Activated CD4-positive, alpha-beta memory T cell treated with anti-CD3 and anti-CD28 coated beads, Interleukin-2, amount 10 ng/mL, durations not matched to agents 7 days and 5 days (primary cell): Measurements from ENCODE around the gene ITGAV. TPM values are rescaled to one million over a fixed set of nuclear protein-coding genes. Genes with fewer than 3 reads are reported as not detected.

Experiments
- CTCF ChIA-PET: fragments of 350-600 bp; sonication (Branson Sonifier 250); formaldehyde crosslinking; loops from one replicate; lab custom pipeline; 2021; ENCODE audit warnings: antibody characterized with exemption, inconsistent platforms; lab: Charles Lee
- POLR2A ChIA-PET: fragments of 350-600 bp; sonication (Branson Sonifier 250); formaldehyde crosslinking; loops from one replicate; lab custom pipeline; 2021; ENCODE audit warnings: antibody characterized with exemption; lab: Charles Lee
- DNase-seq: peaks from one replicate; pipeline ENCODE4 v3.0.0-alpha.2; 2020
- H3K27ac Mint-ChIP-seq: one replicate; pipeline ENCODE4 v1.8.0; 2021; ENCODE audit warnings: mild to moderate bottlenecking, mixed read lengths
- H3K27me3 Mint-ChIP-seq: one replicate; pipeline ENCODE4 v1.8.0; 2021; ENCODE audit warnings: mixed read lengths
- H3K36me3 Mint-ChIP-seq: one replicate; pipeline ENCODE4 v1.8.0; 2021; ENCODE audit warnings: low read depth, mixed read lengths
- H3K4me1 Mint-ChIP-seq: one replicate; pipeline ENCODE4 v1.8.0; 2021; ENCODE audit warnings: mixed read lengths
- H3K4me3 Mint-ChIP-seq: one replicate; pipeline ENCODE4 v1.8.0; 2021; ENCODE audit warnings: mild to moderate bottlenecking, mixed read lengths
- H3K9me3 Mint-ChIP-seq: one replicate; pipeline ENCODE4 v1.8.0; 2021; ENCODE audit warnings: mixed read lengths
- total RNA-seq, 2 experiments: library from RNA; stranded (reverse); gene quantifications; one replicate each; pipeline ENCODE4 v1.2.3, GENCODE V29; 2021

ITGAV gene
- total RNA-seq, 2 experiments from 2014 or later = 9.8 to 10.2 TPM

- no peaks in the 10 kb centered on the region for H3K4me1 Mint-ChIP-seq
- H3K27ac Mint-ChIP-seq = no peak overlapping the region
- DNase-seq = no peak
- POLR2A ChIA-PET = no interaction called here
- H3K9me3 Mint-ChIP-seq = no peaks in the 10 kb centered on the region
- CTCF ChIA-PET = no interaction called here
- peaks cover 16% of the 10 kb centered on the region for H3K36me3 Mint-ChIP-seq
- H3K27me3 Mint-ChIP-seq = no peaks in the 10 kb centered on the region
- H3K4me3 Mint-ChIP-seq = no peak overlapping the region
Observed at GRCh38 chr2:186659383-186659782, 69.5 kb downstream of the ITGAV start.

DNA sequence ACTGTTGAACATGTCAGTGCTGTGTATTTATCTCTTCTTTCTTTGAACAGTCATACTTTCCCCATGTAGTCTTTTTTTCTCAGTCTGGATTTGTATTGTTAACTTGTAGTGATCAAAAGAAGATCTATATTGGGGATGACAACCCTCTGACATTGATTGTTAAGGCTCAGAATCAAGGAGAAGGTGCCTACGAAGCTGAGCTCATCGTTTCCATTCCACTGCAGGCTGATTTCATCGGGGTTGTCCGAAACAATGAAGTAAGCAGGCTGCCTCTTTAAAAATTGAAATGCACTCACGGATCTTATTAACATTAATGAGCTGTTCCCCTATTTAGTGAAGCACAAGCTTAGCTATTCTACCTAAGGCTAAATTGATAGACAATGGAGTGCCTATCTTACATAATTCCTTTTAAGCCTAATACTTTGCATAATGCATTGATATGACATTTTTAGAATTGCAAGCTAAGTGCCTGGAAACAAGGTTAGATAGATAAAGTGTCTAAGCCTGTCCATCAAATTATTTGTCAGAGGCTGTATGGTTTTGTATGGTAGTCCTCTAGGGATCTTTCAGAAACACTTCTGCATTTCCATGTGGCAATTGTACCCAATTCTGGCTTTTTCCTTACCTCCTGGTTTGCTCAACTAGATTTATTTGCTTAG, 74.7 kb downstream of the ITGAV start:
- no peak overlapping the region for H3K4me3 Mint-ChIP-seq
- ChIA-PET CTCF (no interaction called here), POLR2A (no interaction called here)
- DNase-seq = no peak
- no peak overlapping the region for H3K27ac Mint-ChIP-seq
- no peaks in the 10 kb centered on the region for H3K9me3 Mint-ChIP-seq
- no peaks in the 10 kb centered on the region for H3K4me1 Mint-ChIP-seq
- peaks cover 28% of the 10 kb centered on the region for H3K36me3 Mint-ChIP-seq
- H3K27me3 Mint-ChIP-seq = no peaks in the 10 kb centered on the region

- POLR2A ChIA-PET = no interaction called here
- DNase-seq = no peak
- H3K9me3 Mint-ChIP-seq = peaks cover 2% of the 10 kb centered on the region
- no peaks in the 10 kb centered on the region for H3K27me3 Mint-ChIP-seq
- H3K4me1 Mint-ChIP-seq = no peaks in the 10 kb centered on the region
- no peak overlapping the region for H3K27ac Mint-ChIP-seq
- no peak overlapping the region for H3K4me3 Mint-ChIP-seq
- H3K36me3 Mint-ChIP-seq = peaks cover 68% of the 10 kb centered on the region
- CTCF ChIA-PET = no interaction called here
Observed at GRCh38 chr2:186669146-186669545, 79.3 kb downstream of the ITGAV start.

DNA sequence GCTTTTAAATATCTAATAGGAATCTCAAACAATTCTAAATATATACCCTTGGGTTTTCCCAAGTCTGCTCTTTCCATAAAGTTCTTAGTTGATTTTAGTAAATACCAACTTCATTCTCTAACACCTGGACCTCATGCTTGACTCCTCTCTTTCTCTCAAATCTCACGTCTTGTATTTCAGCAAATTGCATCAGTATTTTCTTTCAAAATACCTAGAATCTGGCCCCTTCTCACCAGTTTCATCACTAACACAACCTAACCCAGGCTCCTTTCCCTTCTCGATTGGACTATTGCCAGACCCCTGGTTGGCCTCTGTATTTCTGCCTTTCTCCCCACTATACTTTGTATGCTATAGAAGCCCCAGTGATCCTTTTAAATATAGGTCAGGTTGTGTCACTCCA, 81.0 kb downstream of the ITGAV start:
- H3K4me1 Mint-ChIP-seq = no peaks in the 10 kb centered on the region
- POLR2A ChIA-PET = no interaction called here
- peaks cover 2% of the 10 kb centered on the region for H3K9me3 Mint-ChIP-seq
- peaks cover 68% of the 10 kb centered on the region for H3K36me3 Mint-ChIP-seq
- H3K4me3 Mint-ChIP-seq = no peak overlapping the region
- DNase-seq = no peak
- CTCF ChIA-PET = no interaction called here
- H3K27me3 Mint-ChIP-seq = no peaks in the 10 kb centered on the region
- H3K27ac Mint-ChIP-seq = no peak overlapping the region

- POLR2A ChIA-PET = no interaction called here
- H3K9me3 Mint-ChIP-seq = peaks cover 2% of the 10 kb centered on the region
- no peak overlapping the region for H3K4me3 Mint-ChIP-seq
- no peaks in the 10 kb centered on the region for H3K27me3 Mint-ChIP-seq
- H3K36me3 Mint-ChIP-seq = peaks cover 57% of the 10 kb centered on the region
- DNase-seq = no peak
- H3K27ac Mint-ChIP-seq = no peak overlapping the region
- H3K4me1 Mint-ChIP-seq = no peaks in the 10 kb centered on the region
- CTCF ChIA-PET = no interaction called here
Observed at GRCh38 chr2:186675380-186675779, 85.5 kb downstream of the ITGAV start.

DNA sequence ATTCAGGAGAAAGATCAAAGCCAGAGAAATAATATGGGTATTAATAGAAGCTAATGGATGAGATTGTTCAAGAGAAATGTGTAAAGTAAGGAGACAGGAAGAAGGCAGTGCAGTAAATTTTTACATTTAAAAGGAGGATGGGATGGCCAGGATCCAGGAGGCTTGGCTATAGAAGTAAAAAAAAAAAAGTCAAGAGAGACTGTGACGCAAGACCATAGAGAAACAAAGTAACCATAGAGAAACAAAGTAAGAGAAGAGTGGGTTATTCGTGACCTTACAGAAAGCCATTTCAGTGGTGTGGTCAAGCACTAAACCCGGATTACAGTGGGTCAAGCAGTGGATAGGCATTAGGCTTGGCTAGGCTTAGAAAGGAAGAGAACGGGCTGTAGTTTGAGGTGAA, 93.5 kb downstream of the ITGAV start:
- H3K9me3 Mint-ChIP-seq = peaks cover 2% of the 10 kb centered on the region
- no peaks in the 10 kb centered on the region for H3K27me3 Mint-ChIP-seq
- peaks cover 4% of the 10 kb centered on the region for H3K36me3 Mint-ChIP-seq
- ChIA-PET CTCF (no interaction called here), POLR2A (no interaction called here)
- no peak for DNase-seq
- H3K27ac Mint-ChIP-seq = no peak overlapping the region
- no peaks in the 10 kb centered on the region for H3K4me1 Mint-ChIP-seq
- no peak overlapping the region for H3K4me3 Mint-ChIP-seq

DNA sequence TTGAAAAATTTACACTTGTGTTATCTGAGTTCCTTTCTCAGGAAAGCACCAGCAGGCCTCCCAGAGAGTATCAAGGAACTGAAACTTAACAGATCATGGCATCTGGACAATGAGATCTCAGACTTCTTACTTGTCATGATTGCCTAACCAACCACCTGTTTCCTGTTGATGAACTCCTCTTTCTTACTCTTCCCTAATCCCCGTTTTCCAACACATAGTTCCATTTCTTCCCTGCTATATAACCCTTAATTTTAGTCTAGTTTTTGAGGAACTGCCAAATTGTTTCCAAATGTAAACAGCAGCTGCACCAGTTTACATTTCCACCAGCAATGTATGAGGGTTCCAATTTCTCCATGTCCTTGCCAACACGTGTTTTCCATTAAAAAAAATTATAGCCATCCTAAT, 98.0 kb downstream of the ITGAV start:
- Mint-ChIP-seq H3K4me1 (no peaks in the 10 kb centered on the region), H3K9me3 (peaks cover 2% of the 10 kb centered on the region), H3K27me3 (peaks cover 10% of the 10 kb centered on the region), H3K4me3 (no peak overlapping the region), H3K36me3 (no peaks in the 10 kb centered on the region), H3K27ac (no peak overlapping the region)
- no peak for DNase-seq
- ChIA-PET POLR2A (no interaction called here), CTCF (no interaction called here)

DNA sequence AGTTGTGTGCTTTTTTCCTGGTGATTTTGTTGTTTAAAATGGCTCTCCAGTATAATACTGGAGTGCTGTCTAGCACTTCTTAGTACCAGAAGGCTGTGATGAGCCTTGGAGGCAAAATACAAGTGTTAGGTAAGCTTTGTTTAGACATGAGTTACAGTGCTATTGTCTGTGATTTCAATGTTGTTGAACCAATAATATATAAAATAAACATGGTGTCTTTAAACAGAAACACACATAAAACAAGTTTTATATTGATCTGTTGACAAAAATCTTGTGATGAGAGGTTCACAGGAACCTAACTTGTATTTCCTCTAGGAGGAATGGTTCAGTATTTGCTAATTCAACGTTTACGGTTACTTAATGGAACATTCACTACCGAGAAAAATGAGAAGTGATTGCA, 99.0 kb downstream of the ITGAV start:
- Mint-ChIP-seq H3K27me3 (peaks cover 15% of the 10 kb centered on the region), H3K27ac (no peak overlapping the region), H3K4me1 (no peaks in the 10 kb centered on the region), H3K36me3 (no peaks in the 10 kb centered on the region), H3K4me3 (no peak overlapping the region), H3K9me3 (peaks cover 2% of the 10 kb centered on the region)
- no peak for DNase-seq
- ChIA-PET CTCF (interaction anchor here (0.6 kb wide), 1 partner anchor 25 kb away, joined by 4 read pairs; no protein-coding TSS in a partner anchor), POLR2A (no interaction called here)

DNA sequence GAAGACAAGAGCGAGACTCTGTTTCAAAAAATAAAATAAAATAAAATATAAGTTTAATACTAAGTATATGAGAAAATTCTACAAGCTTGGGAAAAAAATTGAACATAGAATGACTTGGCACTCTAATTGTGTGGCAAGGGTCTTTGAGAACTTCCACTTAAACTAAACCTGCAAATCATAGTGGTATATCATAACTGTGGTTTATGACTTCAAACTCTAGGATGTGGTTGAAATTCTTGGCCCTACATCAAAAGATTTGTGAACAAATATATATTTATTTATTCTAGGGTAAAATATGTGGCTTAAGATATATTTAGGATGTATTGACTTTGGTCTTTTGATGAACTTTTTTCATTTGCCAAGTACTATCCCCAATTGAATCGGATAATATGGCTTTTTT, 100.9 kb downstream of the ITGAV start:
- DNase-seq = no peak
- ChIA-PET POLR2A (no interaction called here), CTCF (no interaction called here)
- H3K4me1 Mint-ChIP-seq = peaks cover 14% of the 10 kb centered on the region
- H3K4me3 Mint-ChIP-seq = no peak overlapping the region
- peaks cover 30% of the 10 kb centered on the region for H3K27me3 Mint-ChIP-seq
- no peak overlapping the region for H3K27ac Mint-ChIP-seq
- peaks cover 2% of the 10 kb centered on the region for H3K9me3 Mint-ChIP-seq
- H3K36me3 Mint-ChIP-seq = no peaks in the 10 kb centered on the region

DNA sequence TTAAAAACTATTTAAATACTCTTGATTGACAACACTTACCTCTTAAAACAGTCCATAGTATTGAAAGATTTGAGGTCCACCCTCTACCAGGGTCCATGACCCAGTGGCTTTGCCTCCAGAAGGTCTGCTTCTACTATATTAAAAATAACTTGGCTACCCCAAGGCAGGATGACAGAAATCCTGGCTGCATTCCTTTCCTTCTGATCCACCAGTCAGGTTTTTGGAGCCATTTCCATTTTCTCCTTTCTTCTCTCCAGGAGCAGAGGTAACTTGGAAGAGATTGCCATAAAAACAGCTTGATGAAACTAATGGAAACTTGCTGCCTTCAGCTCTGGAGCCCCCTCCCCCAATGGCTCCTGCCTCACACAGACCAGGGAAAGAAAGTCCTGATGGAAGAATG, 101.4 kb downstream of the ITGAV start:
- Mint-ChIP-seq H3K4me1 (peaks cover 14% of the 10 kb centered on the region), H3K27ac (no peak overlapping the region), H3K4me3 (no peak overlapping the region), H3K9me3 (peaks cover 2% of the 10 kb centered on the region), H3K36me3 (no peaks in the 10 kb centered on the region), H3K27me3 (peaks cover 31% of the 10 kb centered on the region)
- ChIA-PET POLR2A (no interaction called here), CTCF (no interaction called here)
- no peak for DNase-seq

DNA sequence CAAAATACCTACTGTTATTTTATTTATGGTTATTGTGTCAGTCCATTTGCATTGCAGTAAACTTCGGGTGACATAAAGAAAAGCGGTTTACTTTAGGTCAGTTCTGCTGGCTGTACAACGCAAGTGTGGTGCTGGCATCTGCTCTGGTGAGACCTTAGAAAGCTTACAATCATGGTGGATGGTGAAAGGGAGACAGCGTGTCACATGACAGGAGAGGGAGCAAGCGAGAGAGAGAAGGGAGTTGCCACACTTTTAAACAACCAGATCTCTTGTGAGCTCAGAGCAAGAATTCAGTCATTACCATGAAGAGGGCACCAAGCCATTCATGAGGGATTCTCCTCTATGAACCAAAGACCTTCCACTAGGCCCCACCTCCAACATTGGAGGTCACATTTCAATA, 102.0 kb downstream of the ITGAV start:
- H3K9me3 Mint-ChIP-seq = peaks cover 2% of the 10 kb centered on the region
- ChIA-PET CTCF (no interaction called here), POLR2A (no interaction called here)
- no peak for DNase-seq
- H3K36me3 Mint-ChIP-seq = no peaks in the 10 kb centered on the region
- H3K27ac Mint-ChIP-seq = no peak overlapping the region
- H3K4me1 Mint-ChIP-seq = peaks cover 14% of the 10 kb centered on the region
- no peak overlapping the region for H3K4me3 Mint-ChIP-seq
- H3K27me3 Mint-ChIP-seq = peaks cover 38% of the 10 kb centered on the region

GRCh38 chr2:186693446-186693832, 103.6 kb downstream of the ITGAV start:
- Mint-ChIP-seq H3K9me3 (no peaks in the 10 kb centered on the region), H3K27me3 (peaks cover 38% of the 10 kb centered on the region), H3K4me3 (peak overlapping the region; percentile 73)

GRCh38 chr2:186695081-186695756, 105.4 kb downstream of the ITGAV start:
- Mint-ChIP-seq H3K4me1 (peaks cover 14% of the 10 kb centered on the region), H3K9me3 (no peaks in the 10 kb centered on the region), H3K27ac (no peak overlapping the region), H3K27me3 (peaks cover 49% of the 10 kb centered on the region), H3K4me3 (no peak overlapping the region), H3K36me3 (no peaks in the 10 kb centered on the region)
- ChIA-PET POLR2A (no interaction called here), CTCF (interaction anchor here (0.6 kb wide), 1 partner anchor 105 kb away, joined by 3 read pairs; the partner anchor contains the start of gene ITGAV)
- no peak for DNase-seq

More at GRCh38 chr2:186693446-186693832, 103.6 kb downstream of the ITGAV start:
- H3K36me3 Mint-ChIP-seq = no peaks in the 10 kb centered on the region
- no peak for DNase-seq
- POLR2A ChIA-PET = no interaction called here
- CTCF ChIA-PET = no interaction called here
- H3K27ac Mint-ChIP-seq = no peak overlapping the region
- peaks cover 14% of the 10 kb centered on the region for H3K4me1 Mint-ChIP-seq

GRCh38 chr2:186696290-186696689, 106.4 kb downstream of the ITGAV start:
- peaks cover 14% of the 10 kb centered on the region for H3K4me1 Mint-ChIP-seq
- H3K9me3 Mint-ChIP-seq = no peaks in the 10 kb centered on the region
- H3K4me3 Mint-ChIP-seq = no peak overlapping the region
- POLR2A ChIA-PET = no interaction called here
- DNase-seq = no peak
- no peaks in the 10 kb centered on the region for H3K36me3 Mint-ChIP-seq
- H3K27me3 Mint-ChIP-seq = peaks cover 54% of the 10 kb centered on the region
- CTCF ChIA-PET = interaction anchor here (0.7 kb wide), 1 partner anchor 105 kb away, joined by 3 read pairs; no protein-coding TSS in a partner anchor
- H3K27ac Mint-ChIP-seq = no peak overlapping the region
